Effector CD4-positive, alpha-beta T cell (primary cell): ENCODE data around the gene STRA6.
"Not testable (repeated sequence)": the region's sequence is repeated elsewhere in the genome, so short reads cannot be mapped to it uniquely, and the experiment has no call there.

Source experiments
- DNase-seq: peaks from one replicate; pipeline ENCODE4 v3.0.0-alpha.2; 2020

Gene STRA6

DNA sequence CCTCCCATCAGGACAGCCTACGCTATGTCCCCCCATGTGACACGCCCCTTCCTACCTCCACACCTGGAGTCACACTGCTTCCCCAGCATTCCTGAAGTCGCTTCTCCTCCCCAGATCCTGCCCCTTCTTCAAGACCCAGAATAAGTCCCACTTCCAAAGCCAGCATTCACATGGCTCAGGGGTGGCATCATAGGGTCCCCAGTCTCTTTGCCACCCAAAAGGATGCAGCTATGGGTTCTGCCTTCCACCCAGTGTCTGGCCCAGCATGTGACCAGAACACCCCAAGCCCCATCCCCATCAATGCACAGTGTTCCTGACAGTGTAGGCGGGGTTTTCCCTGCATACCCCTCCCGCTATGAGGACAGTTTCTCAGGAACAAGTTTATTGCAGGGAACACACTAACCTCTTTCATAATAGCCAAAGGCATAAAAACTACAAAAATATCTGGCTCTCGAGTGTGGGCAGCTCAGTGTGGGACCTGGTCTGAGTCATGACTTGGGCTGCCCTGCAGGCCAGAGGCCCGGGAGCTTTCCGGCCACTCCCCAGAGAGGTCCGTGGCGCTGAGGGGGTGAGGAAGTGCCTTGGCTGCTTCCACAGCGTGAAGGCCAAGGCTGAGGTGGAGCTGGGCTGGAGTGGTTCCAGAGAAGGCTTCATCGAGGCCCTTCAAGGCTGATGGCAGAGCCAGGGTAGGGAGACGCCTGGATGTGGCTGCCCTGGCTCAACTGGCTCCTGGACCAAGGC is 23.3 kb downstream of the STRA6 start:
- DNase-seq = no peak

DNA sequence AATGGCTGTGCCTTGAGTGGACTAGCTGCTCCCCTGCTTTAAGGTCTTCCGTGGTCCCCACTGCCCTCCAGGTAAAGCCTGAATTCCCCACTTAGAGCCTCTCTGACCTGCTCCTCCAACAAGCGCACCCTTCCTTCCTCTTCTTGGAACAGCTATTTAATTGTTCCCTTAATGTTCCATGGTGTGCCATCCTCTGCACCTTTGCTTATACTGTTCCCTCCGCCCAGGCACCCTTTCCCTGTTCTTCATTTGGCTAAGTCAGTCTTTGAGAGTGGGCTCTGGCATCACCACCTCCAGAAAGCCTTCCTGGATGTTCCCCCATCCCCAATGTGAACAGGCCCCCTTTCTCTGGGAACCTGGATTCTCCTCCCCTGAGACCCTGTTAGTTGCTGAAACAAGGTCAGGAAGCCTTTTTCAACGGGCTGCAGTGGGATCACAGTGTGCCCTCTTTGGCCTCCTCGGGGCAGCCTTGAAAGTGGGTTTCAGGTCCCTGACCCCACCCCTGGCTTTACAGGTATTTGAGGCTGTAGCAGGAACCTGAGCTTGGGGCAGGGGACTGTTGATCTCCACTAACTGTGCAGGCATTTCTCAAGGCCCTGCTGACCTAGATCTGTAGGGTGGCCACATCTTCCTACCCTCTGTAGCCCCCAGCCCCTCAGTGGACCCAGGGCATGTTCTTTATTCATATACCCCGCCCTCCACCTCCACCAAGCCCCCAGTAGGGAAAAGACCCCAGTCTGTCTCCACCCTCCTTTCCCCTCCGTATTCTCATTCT is 24.1 kb downstream of the STRA6 start:
- DNase-seq = no peak

DNA sequence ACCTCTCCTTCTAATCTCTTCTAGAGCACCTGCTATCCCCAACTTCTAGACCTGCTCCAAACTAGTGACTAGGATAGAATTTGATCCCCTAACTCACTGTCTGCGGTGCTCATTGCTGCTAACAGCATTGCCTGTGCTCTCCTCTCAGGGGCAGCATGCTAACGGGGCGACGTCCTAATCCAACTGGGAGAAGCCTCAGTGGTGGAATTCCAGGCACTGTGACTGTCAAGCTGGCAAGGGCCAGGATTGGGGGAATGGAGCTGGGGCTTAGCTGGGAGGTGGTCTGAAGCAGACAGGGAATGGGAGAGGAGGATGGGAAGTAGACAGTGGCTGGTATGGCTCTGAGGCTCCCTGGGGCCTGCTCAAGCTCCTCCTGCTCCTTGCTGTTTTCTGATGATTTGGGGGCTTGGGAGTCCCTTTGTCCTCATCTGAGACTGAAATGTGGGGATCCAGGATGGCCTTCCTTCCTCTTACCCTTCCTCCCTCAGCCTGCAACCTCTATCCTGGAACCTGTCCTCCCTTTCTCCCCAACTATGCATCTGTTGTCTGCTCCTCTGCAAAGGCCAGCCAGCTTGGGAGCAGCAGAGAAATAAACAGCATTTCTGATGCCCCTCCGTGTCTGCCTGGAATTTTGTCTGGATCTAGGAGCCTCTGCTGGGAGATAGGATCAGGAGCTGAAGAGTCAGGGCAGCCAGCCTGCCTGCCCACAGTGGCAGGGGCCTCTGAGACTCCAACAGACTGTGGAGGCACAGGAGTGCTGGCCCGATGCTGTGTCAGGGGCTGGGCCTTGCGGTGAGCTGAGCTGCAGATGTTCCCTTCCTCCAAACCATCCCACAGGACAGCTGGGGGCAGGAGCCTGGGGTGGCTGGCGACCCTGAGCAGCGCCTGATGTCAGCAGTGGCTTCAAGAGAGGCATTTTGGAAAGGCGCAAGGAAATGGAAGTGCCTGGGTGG is 26.0 kb downstream of the STRA6 start:
- DNase-seq = no peak

GRCh38 chr15:74175271-74176191 is 27.1 kb downstream of the STRA6 start:
- no peak for DNase-seq

DNA sequence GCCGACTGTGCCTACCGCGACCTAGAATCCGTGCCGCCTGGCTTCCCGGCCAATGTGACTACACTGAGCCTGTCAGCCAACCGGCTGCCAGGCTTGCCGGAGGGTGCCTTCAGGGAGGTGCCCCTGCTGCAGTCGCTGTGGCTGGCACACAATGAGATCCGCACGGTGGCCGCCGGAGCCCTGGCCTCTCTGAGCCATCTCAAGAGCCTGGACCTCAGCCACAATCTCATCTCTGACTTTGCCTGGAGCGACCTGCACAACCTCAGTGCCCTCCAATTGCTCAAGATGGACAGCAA is 27.7 kb downstream of the STRA6 start:
- DNase-seq = no peak

- no peak for DNase-seq
These were observed 28.2 kb downstream of the STRA6 start for GRCh38 chr15:74174219-74174957.

- no peak for DNase-seq
These were observed 29.0 kb downstream of the STRA6 start, which contains the start of gene ISLR for GRCh38 chr15:74173380-74174218. ISLR (plus strand) TSS chr15:74173710; CDS start chr15:74174859, 1,149 bp downstream.

GRCh38 chr15:74172701-74173379 is 29.7 kb downstream of the STRA6 start:
- DNase-seq = no peak

DNA sequence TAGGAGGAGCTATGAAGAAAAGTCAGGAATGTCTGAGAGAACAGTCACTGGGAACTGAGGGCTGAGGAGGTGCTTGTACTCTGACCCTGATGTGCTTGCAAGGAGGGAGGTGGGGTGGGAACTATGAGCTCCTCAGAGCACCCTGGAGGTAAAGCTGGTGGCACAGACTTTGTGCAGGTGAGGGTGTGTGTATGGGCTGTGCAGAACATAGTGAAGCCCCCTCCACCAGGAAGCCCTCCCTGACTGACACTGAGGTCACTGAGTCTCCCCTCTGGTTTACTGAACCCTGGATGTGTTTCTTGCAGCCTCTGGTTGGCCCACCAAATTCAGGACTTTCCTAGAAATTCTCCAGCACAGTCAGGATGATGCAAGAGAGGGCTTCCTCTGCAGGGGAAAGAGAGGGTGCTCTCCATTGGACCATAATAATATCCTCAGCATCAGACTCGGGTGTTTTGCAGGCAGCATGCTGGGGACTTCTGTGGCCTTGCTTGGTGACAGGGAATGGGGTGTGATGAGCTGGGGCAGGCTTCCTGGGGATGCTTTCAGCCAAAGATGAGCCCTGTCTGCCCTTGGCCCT is 30.5 kb downstream of the STRA6 start:
- no peak for DNase-seq

GRCh38 chr15:74170875-74171578 is 31.6 kb downstream of the STRA6 start:
- no peak for DNase-seq

DNA sequence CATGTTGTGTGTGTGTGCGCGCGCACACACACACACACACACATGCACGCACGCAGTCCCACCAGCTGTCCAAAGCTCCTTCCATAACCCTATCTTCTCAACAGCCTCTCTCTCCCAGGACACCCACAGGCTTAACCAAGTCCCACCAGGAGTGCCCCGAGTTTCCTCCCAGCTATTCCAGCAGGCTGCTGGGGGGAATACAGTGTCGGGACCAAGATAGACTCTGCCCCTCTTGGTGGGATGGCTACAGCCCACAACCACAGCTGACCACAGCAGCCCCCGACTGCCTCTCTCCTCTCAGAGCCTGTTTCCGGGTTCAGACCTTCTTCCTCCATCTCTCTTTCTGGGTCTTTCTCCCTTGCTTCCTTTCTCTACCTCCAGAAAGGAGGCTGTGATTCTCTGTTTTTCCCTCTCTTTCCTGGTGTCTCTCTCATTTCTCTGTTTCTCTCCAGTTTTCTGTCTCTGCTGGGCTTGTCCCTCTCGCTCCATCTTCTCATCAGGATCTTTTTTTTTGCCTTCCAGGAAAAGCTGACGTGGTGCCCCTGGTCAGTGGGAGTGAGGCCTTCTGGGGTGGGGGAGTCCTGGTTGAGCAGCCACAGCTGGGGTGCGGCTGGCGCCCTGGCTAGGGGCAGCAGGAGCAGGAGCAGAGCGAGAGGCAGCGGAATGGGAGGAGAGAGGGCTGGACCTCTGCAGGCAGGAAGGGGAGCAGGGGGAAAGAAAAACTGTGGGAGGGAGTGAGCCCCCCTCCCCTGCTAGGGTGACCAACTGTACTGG is 32.3 kb downstream of the STRA6 start:
- DNase-seq = no peak

DNA sequence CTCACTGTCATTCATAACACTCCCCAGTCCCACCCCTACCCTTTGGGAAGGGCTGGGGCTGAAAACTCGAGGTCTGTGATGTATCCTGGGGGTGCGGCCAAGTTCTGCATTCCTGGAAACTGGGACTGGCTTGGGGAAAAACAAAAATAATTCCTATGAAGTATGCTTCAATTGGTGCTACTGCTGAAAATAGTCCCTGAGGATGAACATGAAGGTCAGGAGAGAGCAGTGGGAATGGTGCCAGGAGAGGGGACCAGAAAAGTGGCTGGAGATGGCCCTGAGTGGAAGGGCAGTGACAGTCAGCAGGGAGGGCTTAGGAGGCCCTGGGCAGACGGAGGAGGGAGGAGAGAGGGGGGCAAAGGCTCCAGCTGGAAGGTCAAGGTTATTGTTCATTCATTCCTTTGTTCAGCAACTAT is 33.9 kb downstream of the STRA6 start:
- DNase-seq = no peak

DNA sequence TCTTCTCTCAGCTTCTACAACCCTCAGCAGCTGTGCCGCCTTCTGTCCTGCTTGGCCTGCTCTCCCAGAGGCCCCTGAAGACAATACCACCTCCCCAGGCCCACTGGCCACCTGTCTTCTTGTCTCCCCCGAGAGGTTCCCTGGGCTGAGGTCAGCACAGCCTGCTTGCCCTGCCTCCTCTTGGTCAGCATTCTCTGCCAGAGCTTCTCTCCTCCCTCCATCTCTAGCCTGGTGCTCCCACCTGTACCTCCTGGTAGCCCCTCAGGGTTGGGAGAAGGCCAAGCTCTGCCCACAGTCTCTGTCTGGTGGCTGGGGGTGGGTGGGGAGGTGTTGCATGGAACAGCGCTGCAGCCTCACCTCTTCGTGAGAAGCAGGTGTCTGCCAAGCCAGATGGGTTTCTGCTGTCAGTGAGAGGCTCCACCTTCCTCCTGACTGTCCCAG is 34.7 kb downstream of the STRA6 start:
- DNase-seq = no peak

- no peak for DNase-seq
These were observed 37.1 kb downstream of the STRA6 start for GRCh38 chr15:74165461-74165860.

GRCh38 chr15:74162195-74162536 is 40.4 kb downstream of the STRA6 start:
- not testable (repeated sequence) for DNase-seq

GRCh38 chr15:74160390-74160789 is 42.2 kb downstream of the STRA6 start:
- DNase-seq = not testable (repeated sequence)

DNA sequence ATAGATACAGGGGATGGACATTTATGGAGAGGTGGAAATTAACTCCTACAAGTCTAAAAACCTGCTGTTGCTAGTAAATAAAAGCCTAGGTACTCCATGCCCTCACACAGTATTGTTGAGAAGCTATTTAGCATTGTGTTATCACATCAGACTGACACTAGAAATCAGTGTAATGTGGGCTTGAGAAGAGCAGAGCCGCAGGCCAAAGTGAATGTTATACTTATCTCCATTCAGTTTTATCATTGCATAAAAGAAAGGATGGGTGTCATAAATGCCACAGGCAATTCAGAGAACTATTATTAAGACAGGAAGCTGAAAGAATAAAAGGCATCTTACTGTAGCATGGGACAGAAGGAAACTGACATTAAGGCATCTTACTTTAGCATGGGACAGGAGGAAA is 42.8 kb downstream of the STRA6 start:
- no peak for DNase-seq
